Astrocyte (in vitro differentiated cells and primary cell): ENCODE measurements around the gene TENM4.

Experiments used
- CTCF ChIP-seq: IDR thresholded peaks from 2 replicates; pipeline ENCODE4 v1.5.1; 2011; ENCODE audit warnings: low read depth, mild to moderate bottlenecking, inconsistent platforms, low read length, moderate library complexity; ENCODE audit not compliant: insufficient read depth
- EZH2 ChIP-seq: IDR thresholded peaks from 2 replicates; pipeline ENCODE4 v1.6.1; 2012; ENCODE audit warnings: mild to moderate bottlenecking, low read length, inconsistent platforms; ENCODE audit not compliant: insufficient read depth

DNA sequence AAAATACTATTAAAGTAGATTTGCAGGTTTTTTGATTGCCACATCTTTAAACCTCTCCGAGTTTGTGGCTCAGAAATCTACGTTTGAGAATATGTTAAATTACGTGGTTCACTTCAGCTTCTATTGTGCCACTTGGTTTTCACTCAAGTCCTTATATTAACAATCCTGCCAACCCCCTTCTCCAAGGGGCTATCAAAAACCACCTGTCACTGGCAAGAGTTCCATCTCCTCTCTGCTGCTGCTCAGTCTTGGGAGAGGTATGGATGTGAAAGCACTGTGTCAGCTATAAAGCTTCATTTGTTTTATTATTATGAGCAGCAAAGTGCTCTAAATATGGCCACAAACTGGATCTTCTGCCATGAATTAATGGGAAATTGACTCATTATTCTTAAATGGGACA lies 668.6 kb downstream of the TENM4 start:
- no peak for TF ChIP-seq CTCF
- no peak for TF ChIP-seq EZH2
